Neural cell (in vitro differentiated cells): ENCODE results near the gene PAK1. TPM values are rescaled to one million over a fixed set of nuclear protein-coding genes. Genes with fewer than 3 reads are reported as not detected.

Experiments used
- H2AFZ ChIP-seq: fragments of 200-600, 300-800 bp; sonication (generic), shearing (Covaris generic); 2 replicates; pipeline ENCODE4 v1.6.0; 2014; ENCODE audit warnings: low read depth, mild to moderate bottlenecking, antibody characterized with exemption, low read length, moderate library complexity
- H3F3A ChIP-seq: fragments of 200-600 bp; shearing (Covaris generic); 2 replicates; pipeline ENCODE4 v1.6.1; 2016; ENCODE audit warnings: mild to moderate bottlenecking, moderate library complexity, mixed read lengths, antibody characterized with exemption, low read length; ENCODE audit not compliant: insufficient read depth, poor library complexity, severe bottlenecking
- H3K27ac ChIP-seq: fragments of 200-600, 300-800 bp; sonication (generic), shearing (Covaris generic); 2 replicates; pipeline ENCODE4 v1.5.1; 2014; ENCODE audit warnings: mild to moderate bottlenecking, low read length, moderate library complexity
- H3K27me3 ChIP-seq: fragments of 300-800, 200-600 bp; sonication (generic), shearing (Covaris generic); 2 replicates; pipeline ENCODE4 v1.6.0; 2014; ENCODE audit warnings: mild to moderate bottlenecking, low read depth, low read length, moderate library complexity; ENCODE audit not compliant: insufficient read depth
- H3K36me3 ChIP-seq: fragments of 300-800, 200-600 bp; sonication (generic), shearing (Covaris generic); 2 replicates; pipeline ENCODE4 v1.5.1; 2014; ENCODE audit warnings: mild to moderate bottlenecking, antibody characterized with exemption, low read length, moderate library complexity; ENCODE audit not compliant: insufficient read depth
- H3K4me2 ChIP-seq: fragments of 300-800, 200-600 bp; sonication (generic), shearing (Covaris generic); 2 replicates; pipeline ENCODE4 v1.6.0; 2014; ENCODE audit warnings: mild to moderate bottlenecking, low read length
- H3K4me3 ChIP-seq: fragments of 300-800, 200-600 bp; sonication (generic), shearing (Covaris generic); 2 replicates; pipeline ENCODE4 v1.5.1; 2014; ENCODE audit warnings: mild to moderate bottlenecking, low read length, moderate library complexity
- H3K79me2 ChIP-seq: fragments of 200-600 bp; shearing (Covaris generic); replicated peaks from 2 replicates; pipeline ENCODE4 v1.6.0; 2014; ENCODE audit warnings: mild to moderate bottlenecking, low read length, moderate library complexity; ENCODE audit not compliant: insufficient read depth
- H3K9ac ChIP-seq: fragments of 300-800, 200-600 bp; sonication (generic), shearing (Covaris generic); 2 replicates; pipeline ENCODE4 v1.6.1; 2016; ENCODE audit warnings: mild to moderate bottlenecking, low read length, mixed read lengths
- H3K9me2 ChIP-seq: fragments of 200-600 bp; shearing (Covaris generic); 2 replicates; pipeline ENCODE4 v1.6.1; 2016; ENCODE audit warnings: mild to moderate bottlenecking, low read length, mixed read lengths; ENCODE audit not compliant: insufficient read depth
- H3K9me3 ChIP-seq: fragments of 200-600, 300-800 bp; sonication (generic), shearing (Covaris generic); 2 replicates; pipeline ENCODE4 v1.6.1; 2016; ENCODE audit warnings: mild to moderate bottlenecking, mixed run types, low read length, moderate library complexity, mixed read lengths
- H4K20me1 ChIP-seq: fragments of 200-600 bp; shearing (Covaris generic); 2 replicates; pipeline ENCODE4 v1.6.1; 2016; ENCODE audit warnings: mild to moderate bottlenecking, mixed run types; ENCODE audit not compliant: insufficient read depth
- EP300 ChIP-seq: fragments of 450-650 bp; conservative IDR thresholded peaks from 2 replicates; pipeline ENCODE4 v1.6.1; 2014; ENCODE audit warnings: antibody characterized with exemption, mild to moderate bottlenecking, moderate library complexity; ENCODE audit not compliant: poor library complexity, severe bottlenecking
- EZH2 ChIP-seq: fragments of 200-600, 300-800 bp; shearing (Covaris generic), sonication (generic); IDR thresholded peaks from 2 replicates; pipeline ENCODE4 v1.6.1; 2014; ENCODE audit warnings: antibody characterized with exemption, low read length, borderline replicate concordance, mild to moderate bottlenecking; ENCODE audit not compliant: insufficient read depth, poor library complexity, severe bottlenecking
- MXI1 ChIP-seq: fragments of 450-650 bp; conservative IDR thresholded peaks from 2 replicates; pipeline ENCODE4 v1.6.1; 2014; ENCODE audit warnings: antibody characterized with exemption, mild to moderate bottlenecking; ENCODE audit not compliant: poor library complexity, severe bottlenecking
- POLR2AphosphoS5 ChIP-seq: IDR thresholded peaks from 2 replicates; pipeline ENCODE4 v1.6.1; 2012
- RAD21 ChIP-seq: fragments of 450-650 bp; conservative IDR thresholded peaks from 2 replicates; pipeline ENCODE4 v1.6.1; 2014; ENCODE audit warnings: antibody characterized with exemption, mild to moderate bottlenecking, moderate library complexity
- SMC3 ChIP-seq: fragments of 450-650 bp; conservative IDR thresholded peaks from 2 replicates; pipeline ENCODE4 v1.6.1; 2014; ENCODE audit warnings: antibody characterized with exemption, mild to moderate bottlenecking, moderate library complexity; ENCODE audit not compliant: poor library complexity
- TAF1 ChIP-seq: IDR thresholded peaks from 2 replicates; pipeline ENCODE4 v1.6.1; 2012; ENCODE audit warnings: low read depth
- polyA plus RNA-seq: library from polyadenylated mRNA; depleted of rRNA; stranded (reverse); fragments of >200 nt; gene quantifications from 2 replicates; pipeline ENCODE4 v1.2.3, GENCODE V29; 2014
- TF ChIP-seq, protein P1 (sequence below): IDR thresholded peaks from 2 replicates; pipeline ENCODE4 v1.6.1; 2012; ENCODE audit warnings: borderline replicate concordance
- TF ChIP-seq, protein P2 (sequence below): fragments of 450-650 bp; IDR thresholded peaks from 2 replicates; pipeline ENCODE4 v1.5.1; 2014; ENCODE audit warnings: antibody characterized with exemption, mild to moderate bottlenecking, moderate library complexity; ENCODE audit not compliant: poor library complexity, severe bottlenecking

PAK1 gene
- polyA plus RNA-seq, 1 donor from 2014 or later = 65.2 TPM

- peaks cover 23% of the 10 kb centered on the region for H3K79me2 ChIP-seq
Observed at GRCh38 chr11:77431813-77432212, 42.1 kb downstream of the PAK1 start.

GRCh38 chr11:77428598-77428997, 45.3 kb downstream of the PAK1 start:
- no peaks in the 10 kb centered on the region for H3K9me3 ChIP-seq
- H3K36me3 ChIP-seq = no peaks in the 10 kb centered on the region
- H3K4me3 ChIP-seq = no peak overlapping the region
- peaks cover 22% of the 10 kb centered on the region for H3K79me2 ChIP-seq
- H2AFZ ChIP-seq = no peak overlapping the region
- H3F3A ChIP-seq = no peaks in the 10 kb centered on the region
- TF ChIP-seq, protein P1, sequence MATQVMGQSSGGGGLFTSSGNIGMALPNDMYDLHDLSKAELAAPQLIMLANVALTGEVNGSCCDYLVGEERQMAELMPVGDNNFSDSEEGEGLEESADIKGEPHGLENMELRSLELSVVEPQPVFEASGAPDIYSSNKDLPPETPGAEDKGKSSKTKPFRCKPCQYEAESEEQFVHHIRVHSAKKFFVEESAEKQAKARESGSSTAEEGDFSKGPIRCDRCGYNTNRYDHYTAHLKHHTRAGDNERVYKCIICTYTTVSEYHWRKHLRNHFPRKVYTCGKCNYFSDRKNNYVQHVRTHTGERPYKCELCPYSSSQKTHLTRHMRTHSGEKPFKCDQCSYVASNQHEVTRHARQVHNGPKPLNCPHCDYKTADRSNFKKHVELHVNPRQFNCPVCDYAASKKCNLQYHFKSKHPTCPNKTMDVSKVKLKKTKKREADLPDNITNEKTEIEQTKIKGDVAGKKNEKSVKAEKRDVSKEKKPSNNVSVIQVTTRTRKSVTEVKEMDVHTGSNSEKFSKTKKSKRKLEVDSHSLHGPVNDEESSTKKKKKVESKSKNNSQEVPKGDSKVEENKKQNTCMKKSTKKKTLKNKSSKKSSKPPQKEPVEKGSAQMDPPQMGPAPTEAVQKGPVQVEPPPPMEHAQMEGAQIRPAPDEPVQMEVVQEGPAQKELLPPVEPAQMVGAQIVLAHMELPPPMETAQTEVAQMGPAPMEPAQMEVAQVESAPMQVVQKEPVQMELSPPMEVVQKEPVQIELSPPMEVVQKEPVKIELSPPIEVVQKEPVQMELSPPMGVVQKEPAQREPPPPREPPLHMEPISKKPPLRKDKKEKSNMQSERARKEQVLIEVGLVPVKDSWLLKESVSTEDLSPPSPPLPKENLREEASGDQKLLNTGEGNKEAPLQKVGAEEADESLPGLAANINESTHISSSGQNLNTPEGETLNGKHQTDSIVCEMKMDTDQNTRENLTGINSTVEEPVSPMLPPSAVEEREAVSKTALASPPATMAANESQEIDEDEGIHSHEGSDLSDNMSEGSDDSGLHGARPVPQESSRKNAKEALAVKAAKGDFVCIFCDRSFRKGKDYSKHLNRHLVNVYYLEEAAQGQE = no peak
- TF ChIP-seq RAD21 = no peak
- no peak for TF ChIP-seq POLR2AphosphoS5
- TF ChIP-seq SMC3 = no peak
- no peak for TF ChIP-seq TAF1
- TF ChIP-seq, protein P2, sequence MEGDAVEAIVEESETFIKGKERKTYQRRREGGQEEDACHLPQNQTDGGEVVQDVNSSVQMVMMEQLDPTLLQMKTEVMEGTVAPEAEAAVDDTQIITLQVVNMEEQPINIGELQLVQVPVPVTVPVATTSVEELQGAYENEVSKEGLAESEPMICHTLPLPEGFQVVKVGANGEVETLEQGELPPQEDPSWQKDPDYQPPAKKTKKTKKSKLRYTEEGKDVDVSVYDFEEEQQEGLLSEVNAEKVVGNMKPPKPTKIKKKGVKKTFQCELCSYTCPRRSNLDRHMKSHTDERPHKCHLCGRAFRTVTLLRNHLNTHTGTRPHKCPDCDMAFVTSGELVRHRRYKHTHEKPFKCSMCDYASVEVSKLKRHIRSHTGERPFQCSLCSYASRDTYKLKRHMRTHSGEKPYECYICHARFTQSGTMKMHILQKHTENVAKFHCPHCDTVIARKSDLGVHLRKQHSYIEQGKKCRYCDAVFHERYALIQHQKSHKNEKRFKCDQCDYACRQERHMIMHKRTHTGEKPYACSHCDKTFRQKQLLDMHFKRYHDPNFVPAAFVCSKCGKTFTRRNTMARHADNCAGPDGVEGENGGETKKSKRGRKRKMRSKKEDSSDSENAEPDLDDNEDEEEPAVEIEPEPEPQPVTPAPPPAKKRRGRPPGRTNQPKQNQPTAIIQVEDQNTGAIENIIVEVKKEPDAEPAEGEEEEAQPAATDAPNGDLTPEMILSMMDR = no peak
- no peak for TF ChIP-seq EZH2
- TF ChIP-seq EP300 = no peak
- TF ChIP-seq MXI1 = no peak
- H3K27ac ChIP-seq = no peak overlapping the region
- H3K9me2 ChIP-seq = no peaks in the 10 kb centered on the region
- no peaks in the 10 kb centered on the region for H4K20me1 ChIP-seq
- no peaks in the 10 kb centered on the region for H3K27me3 ChIP-seq
- no peak overlapping the region for H3K9ac ChIP-seq
- no peak overlapping the region for H3K4me2 ChIP-seq

More at GRCh38 chr11:77431813-77432212, 42.1 kb downstream of the PAK1 start:
- Histone ChIP-seq H3K4me2 (no peak overlapping the region), H2AFZ (no peak overlapping the region), H3K27me3 (no peaks in the 10 kb centered on the region), H3K9ac (no peak overlapping the region), H3K9me3 (no peaks in the 10 kb centered on the region), H4K20me1 (no peaks in the 10 kb centered on the region), H3K27ac (no peak overlapping the region), H3K36me3 (no peaks in the 10 kb centered on the region), H3K4me3 (no peak overlapping the region), H3F3A (no peaks in the 10 kb centered on the region), H3K9me2 (no peaks in the 10 kb centered on the region)
- TF ChIP-seq, protein P2 = no peak
- TF ChIP-seq SMC3 (no peak), EP300 (no peak), RAD21 (no peak), MXI1 (no peak), EZH2 (no peak), TAF1 (no peak), POLR2AphosphoS5 (no peak)
- TF ChIP-seq, protein P1 = no peak
